Skin epidermis (tissue), 12 donors: ENCODE measurements around the gene RNF7.
A peak's percentile ranks its signal among the peaks of the same experiment; 100 is the strongest.
"Not testable (repeated sequence)": the region's sequence is repeated elsewhere in the genome, so short reads cannot be mapped to it uniquely, and the experiment has no call there.

Experiments
- H3K27ac ChIP-seq, 21 experiments: fragments of 200-600 bp; sonication (generic) in 11 of 21; one replicate each; pipeline ENCODE4 v1.5.0; 2020; ENCODE audit warnings: mild to moderate bottlenecking in 3 of 21, inconsistent platforms in 2 of 21, moderate library complexity in 2 of 21
- H3K4me3 ChIP-seq, 7 experiments: fragments of 200-600 bp; sonication (generic) in 2 of 7; one replicate each; pipeline ENCODE4 v1.5.0; 2020; ENCODE audit warnings: inconsistent platforms in 2 of 7, mild to moderate bottlenecking in 2 of 7, moderate library complexity in 1 of 7

RNF7 gene

DNA sequence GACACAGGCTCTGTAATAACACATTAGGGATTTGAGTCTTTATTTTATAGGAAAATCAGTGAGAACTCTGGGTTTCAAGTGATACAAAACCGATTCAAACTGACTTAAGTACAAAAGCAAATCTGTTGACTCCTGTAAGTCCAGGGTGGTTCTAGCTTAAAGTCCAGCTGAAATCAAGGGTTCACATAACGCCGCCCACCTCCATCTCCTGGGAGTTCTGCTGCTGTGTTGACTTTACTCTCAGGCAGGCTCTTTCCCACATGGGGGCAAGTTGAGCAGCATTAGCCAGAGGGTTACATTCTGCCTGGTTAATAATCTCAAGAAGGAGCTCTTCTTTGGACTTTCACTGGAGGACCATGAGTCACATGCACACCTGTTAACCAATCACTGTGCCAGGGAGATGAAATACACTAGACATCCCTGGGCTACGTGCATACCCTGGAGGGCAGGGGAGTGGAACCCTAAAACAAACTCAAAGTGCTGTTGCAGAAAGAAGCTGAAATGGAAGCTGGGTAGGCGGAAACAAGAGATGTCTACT, 9.7 kb upstream of the RNF7 start:
- no peak overlapping the region for H3K27ac ChIP-seq
- H3K4me3 ChIP-seq, result no peak overlapping the region

DNA sequence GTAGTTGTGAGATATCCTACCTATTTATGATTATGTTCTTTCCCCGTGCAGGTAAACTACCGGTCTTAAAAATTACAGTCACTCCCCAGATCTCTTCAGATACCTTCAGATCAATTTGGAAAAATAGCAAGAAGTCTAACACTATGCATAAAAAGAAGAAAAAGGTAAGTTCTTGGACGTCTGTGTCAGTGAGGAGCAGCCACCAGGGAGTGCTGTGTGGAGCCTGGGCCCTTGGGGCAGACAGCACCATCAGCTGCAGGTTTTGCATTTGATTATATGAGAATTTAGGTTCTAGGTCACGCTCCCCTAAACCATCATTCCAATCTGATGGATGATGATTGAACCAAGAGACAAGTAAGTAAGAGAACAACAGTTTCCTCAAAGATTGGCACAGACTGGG, 8.9 kb upstream of the RNF7 start:
- Histone ChIP-seq H3K4me3 (no peak overlapping the region), H3K27ac (no peak overlapping the region)

DNA sequence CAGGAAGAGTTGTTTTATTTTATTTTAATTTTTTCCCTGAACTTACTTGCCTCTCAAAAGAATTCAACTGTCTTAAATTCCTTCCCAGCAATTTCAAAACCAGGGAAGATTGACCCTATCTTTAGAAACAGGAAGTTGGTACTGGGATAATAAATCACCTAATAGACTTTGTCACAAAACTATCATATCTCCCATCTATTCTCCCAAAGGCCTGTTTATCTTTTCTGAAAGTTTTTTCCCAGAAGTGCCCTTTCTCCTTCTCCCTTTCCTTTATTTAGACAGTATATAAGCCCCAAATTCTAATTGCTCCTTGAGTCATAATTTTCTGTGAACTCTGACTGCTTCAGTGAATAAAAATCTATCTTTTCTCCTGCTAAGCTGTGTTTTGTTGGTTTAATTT, 2.9 kb upstream of the RNF7 start:
- H3K4me3 ChIP-seq, result no peak overlapping the region
- no peak overlapping the region for H3K27ac ChIP-seq

DNA sequence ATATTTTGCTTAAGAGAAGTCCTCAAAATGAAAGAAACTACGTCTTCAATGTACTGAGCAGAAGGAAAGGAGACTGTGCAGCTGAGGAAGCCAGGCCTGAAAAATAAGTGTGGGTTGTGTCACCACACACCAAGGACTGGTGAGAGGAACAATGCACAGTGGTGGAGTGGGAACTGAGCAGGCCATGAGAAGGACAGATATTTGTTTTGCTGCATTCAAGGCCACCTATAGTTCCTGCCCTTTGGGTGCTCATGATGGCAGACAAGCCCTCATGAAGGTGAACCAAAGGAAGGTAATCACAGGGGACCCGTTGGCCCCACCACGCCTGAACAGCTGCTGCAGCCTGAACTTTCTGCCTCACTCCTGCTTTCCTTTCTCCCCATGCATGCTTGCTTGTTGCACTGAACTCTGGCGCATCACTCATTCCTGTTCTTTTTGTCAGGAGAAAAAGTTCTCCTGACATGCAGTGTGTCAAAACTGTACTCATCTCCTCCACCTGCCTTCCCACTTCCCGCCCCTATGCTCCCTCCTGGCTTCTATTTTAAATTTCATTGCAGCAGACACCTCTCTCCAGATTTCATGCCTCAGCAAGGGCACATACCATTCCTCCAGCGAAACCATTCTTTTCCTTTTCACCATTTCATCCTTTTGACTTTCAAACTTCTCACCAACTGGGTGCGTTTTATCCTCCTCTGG, 2.2 kb upstream of the RNF7 start:
- no peak overlapping the region for H3K4me3 ChIP-seq
- H3K27ac ChIP-seq, result no peak overlapping the region

DNA sequence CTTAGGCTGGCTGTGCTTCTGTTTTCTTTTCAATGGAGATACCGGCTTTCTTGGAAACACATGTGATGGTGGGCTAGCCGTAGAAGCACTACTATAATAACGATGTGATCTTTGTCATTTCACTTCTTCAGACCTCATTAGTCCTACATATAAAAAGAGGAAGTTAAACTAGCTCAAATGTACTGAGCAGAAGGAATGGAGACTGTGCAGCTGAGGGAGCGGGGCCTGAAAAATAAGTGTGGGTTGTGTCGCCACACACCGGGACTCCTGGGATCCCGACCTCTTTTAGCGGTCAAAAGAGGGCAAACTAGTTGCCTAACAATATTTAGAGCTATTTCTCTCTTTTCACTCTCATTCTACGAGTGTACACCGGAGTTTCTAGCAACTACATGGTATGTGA, 1.0 kb upstream of the RNF7 start:
- Histone ChIP-seq H3K27ac (peak overlapping the region in 6 of 21 experiments; percentile 73 to 99 (median 98)), H3K4me3 (no peak overlapping the region)

DNA sequence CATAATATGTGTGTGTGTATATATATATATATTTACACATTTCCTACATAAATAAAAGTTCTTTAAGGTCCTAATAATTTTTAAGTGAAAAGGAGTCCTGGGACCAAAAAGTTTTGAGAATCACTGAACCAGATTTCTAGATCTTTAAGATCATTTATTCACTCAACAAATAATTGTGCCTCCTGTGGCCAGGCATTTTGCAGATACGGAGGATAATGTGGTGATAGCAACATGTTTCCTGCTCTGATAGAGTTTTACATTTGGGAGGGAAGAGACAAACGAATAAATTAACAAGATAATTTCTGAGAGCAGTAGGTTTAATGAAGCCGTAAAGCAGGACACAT, 448 bp upstream of the RNF7 start:
- Histone ChIP-seq H3K4me3 (peak overlapping the region in 5 of 7 experiments; percentile 83 to 97 (median 89)), H3K27ac (peak overlapping the region in 19 of 21 experiments; percentile 10 to 99 (median 96))

DNA sequence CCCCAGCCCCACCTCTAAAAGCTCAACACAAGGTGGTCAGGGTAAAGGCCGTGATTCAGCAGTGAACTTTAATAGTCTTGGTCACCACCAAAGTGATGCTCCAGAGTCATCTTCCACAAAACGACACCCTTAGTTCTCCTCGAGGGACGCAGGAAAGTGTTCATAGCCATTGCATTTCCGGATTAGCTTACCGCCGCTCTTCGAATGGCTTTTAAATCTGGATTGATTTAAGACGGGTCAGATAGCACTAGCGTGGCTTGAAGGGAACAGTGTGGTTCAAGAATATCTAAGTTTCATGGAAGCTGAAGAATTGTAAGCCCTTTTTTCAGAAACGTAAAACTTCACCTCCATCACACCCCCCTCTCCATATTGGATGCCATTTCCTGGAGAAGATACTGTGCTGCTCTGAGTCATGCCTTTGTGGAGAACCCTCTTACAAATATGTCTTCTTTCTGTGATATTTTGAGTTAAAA, 829 bp downstream of the RNF7 start:
- Histone ChIP-seq H3K27ac (peak overlapping the region; percentile 82 to 99 (median 97)), H3K4me3 (peak overlapping the region; percentile 68 to 97 (median 89))

DNA sequence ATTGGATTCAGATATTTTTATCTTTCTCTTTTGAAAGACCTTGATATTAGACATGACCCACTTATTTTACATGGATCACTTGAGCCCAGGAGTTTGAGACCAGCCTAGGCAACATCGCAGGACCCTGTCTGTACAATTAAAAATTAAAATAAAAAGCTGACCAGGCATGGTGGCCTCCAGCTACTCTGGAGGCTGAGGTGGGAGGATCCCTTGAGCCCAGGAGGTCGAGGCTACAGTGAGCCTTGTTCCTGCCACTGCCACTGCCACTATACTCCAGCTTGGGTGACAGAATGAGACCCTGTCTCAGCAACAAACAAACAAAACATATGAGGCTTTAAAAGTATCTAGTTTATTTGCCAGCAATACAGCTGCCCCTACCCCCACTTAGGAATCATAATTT, 1.6 kb downstream of the RNF7 start:
- H3K4me3 ChIP-seq, result peak overlapping the region; percentile 68 to 97 (median 89)
- H3K27ac ChIP-seq, result peak overlapping the region in 17 of 21 experiments; percentile 92 to 99 (median 97)

DNA sequence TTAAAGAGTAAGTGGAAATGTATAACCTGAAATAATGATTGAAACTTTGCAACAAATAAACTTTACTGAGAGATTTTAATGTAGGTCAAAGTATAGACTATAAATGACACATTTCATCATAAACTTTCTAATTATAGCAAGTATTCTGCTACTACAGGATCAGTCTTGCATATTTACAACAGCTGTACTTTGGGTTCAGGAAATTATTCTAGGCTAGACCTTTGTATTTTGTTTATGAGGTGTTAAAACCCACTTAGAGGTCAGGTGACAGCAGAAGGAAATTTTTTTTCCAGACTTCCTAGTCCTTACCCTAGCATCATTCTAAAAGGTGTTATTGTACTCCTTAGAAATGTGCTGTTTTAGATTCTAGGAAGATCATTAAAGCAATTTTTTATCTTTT, 2.3 kb downstream of the RNF7 start:
- Histone ChIP-seq H3K4me3 (peak overlapping the region in 1 of 7 experiments; percentile 86), H3K27ac (peak overlapping the region in 8 of 21 experiments; percentile 92 to 99 (median 96))

DNA sequence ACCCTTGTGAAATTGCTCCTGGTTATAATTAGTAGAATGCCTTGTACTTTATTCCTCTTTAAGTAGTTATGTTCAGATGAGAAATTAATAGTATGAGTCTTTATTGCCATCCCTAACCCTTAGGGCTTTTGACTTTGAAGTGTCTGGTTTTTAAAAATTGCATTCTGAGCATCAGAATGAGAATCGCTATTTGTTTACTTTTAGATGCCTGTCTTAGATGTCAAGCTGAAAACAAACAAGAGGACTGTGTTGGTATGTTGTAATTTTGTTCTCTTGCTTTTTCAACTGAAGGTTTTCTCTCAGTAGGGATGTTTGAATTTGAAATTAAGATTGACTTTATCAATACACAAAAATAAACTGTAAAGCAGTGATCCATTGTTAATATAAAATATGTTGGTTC, 5.2 kb downstream of the RNF7 start:
- no peak overlapping the region for H3K27ac ChIP-seq
- no peak overlapping the region for H3K4me3 ChIP-seq

DNA sequence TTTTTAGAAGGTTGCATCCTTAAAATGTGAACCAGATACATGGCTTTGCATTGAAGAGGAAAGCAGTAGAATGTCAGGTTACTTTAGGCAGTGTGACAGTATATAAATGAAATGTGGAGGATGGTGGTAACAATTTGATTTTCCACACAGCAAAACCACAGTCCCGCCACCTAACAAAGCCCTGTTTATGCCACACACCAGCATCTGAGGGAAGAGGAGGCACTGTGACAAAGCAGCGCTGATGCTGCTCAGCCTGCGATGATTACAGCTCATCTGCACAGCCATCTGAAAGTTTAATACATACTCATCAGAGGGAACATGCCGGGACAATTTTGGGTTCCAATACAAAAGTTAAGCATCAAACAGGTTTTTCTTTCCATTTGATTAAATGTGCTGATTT, 8.9 kb downstream of the RNF7 start:
- Histone ChIP-seq H3K4me3 (no peak overlapping the region), H3K27ac (no peak overlapping the region)

DNA sequence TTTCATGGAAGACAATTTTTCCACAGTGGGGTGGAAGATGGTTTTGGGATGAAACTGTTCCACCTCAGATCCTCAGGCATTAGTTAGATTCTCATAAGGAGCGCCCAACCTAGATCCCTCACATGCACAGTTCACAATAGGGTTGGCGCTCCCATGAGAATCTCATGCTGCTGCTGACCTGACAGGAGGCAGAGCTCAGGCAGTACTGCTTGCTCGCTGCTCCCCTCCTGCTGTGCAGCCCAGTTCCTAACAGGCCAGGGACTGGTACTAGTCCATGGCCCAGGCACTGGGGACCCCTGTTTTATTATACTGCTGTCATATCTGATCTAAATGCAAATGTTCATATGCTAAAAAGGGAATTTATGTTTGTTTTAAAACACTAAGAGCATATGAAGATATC, 15.3 kb downstream of the RNF7 start:
- no peak overlapping the region for H3K27ac ChIP-seq
- H3K4me3 ChIP-seq, result no peak overlapping the region

DNA sequence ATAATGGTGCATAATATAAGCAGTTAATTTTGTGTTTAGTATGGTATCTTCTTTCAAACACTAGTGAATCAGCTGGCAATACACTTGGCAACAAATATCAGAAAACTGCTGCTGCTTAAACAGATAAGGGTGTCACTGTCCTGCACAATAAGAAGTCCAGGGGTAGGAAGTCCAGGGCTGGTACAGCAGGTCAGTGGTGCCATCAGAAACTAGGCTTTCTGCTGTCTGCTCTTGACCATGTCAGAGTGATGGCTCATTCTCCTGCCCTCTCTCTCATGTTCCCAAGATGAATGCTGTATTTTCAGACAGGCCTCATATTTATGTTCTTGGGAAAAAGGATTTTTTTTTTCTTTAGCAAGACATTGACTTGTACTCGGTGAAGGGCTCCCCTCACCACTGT, 15.9 kb downstream of the RNF7 start:
- Histone ChIP-seq H3K4me3 (no peak overlapping the region), H3K27ac (no peak overlapping the region)

DNA sequence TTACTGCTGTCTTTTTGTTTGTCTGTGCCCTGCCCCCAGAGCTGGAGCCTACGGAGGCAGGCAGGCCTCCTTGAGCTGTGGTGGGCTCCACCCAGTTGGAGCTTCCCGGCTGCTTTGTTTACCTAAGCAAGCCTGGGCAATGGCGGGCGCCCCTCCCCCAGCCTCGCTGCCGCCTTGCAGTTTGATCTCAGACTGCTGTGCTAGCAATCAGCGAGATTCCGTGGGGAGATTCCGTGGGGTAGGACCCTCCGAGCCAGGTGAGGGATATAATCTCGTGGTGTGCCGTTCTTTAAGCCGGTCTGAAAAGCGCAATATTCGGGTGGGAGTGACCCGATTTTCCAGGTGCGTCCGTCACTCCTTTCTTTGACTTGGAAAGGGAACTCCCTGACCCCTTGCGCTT, 24.5 kb downstream of the RNF7 start:
- peak overlapping the region in 1 of 21 experiments; percentile 25 for H3K27ac ChIP-seq
- not testable (repeated sequence) for H3K4me3 ChIP-seq

DNA sequence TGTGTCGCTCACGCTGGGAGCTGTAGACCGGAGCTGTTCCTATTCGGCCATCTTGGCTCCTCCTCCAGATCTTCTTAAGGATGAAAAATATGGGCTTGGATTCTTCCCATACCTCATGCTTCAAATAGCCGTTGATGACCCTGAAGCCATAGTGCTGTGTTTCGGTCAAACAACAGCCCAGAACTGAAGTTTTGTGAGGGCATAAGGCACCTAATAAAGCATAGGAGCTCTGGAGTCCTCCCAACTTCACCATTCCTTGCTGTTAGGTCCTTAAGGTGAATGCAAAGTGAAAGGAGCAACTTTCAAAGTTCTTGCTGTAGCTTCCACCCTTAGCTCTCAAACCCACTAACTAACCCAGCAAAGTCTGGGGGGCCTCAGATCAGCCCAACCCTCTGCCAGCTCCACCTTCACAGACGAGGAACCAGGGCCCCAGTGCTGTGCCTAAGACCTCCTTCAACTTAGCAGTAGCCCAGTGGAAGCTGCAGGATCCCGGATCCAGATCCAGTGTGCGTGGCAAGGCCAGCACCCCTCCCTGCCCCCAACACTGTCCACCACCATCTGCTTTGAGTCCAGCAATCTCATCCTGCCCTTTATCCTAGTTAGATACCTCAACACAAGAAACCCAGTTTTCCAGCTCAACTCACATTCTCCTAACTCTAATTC, 25.1 kb downstream of the RNF7 start, which contains the start of gene GRK7:
Gene GRK7 (plus strand): TSS at position 321 of the 663 bp plus-strand sequence. CDS start 14,877 bp downstream, outside the sequence.
- Histone ChIP-seq H3K27ac (peak within 1 kb of the TSS in 2 of 21 experiments; percentile 23 to 25), H3K4me3 (no peak within 1 kb of the TSS)

DNA sequence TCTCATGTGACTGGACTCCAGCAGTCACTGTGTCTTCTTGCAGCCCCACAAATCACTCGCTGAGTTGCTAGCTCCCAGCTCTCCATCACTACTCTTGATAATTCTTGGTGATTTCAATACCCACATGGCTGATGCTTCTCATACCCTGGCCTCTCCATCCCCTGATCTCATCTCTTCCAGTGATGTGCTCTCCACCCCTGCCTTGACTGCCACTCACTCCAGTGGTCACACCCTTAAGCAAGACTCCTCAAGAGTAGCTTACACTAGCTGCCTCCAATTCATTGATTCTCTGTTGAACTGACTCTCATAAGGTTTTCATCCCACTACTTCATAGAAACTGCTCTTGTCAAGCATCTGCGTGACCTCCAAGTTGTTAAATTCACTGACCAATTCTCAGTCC, 25.9 kb downstream of the RNF7 start:
- Histone ChIP-seq H3K4me3 (no peak overlapping the region), H3K27ac (no peak overlapping the region)

DNA sequence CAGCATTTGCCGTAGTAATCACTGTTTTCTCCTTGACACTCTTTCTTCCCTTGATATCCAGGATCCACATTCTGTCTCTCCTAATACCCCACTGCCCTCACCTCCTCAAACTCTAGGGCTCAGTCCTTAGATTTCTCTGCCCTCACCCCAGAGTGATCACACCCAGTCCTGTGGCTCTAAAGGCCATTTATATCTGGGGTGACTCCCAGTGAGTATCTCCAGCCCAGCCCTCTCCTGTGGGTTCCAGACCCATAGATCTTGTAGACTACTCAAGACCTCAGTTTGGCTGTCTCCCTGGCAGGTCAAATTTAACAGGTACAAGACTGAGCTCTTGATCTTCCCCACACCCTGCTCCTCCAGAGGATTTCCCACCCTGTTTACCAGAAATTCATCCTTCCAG, 26.4 kb downstream of the RNF7 start:
- Histone ChIP-seq H3K4me3 (no peak overlapping the region), H3K27ac (no peak overlapping the region)

DNA sequence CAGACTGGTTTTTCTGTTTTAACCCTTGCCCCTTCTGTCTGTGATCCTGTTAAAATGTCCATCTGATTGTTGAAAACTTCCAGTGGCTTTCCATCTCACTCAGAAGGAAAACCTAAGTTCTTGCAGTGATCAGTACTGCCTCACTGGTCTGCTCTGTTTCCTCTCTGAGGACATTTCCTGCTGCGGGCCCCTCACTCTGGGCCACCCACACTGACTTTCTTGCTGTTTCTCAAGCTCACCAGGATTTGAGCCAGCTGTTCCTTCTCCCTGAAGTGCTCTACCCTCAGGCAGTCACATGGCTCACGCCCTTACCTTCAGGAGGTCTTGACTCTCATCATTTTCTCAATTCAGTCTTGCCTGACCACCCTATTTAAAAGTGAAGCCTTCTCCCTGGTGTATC, 26.9 kb downstream of the RNF7 start:
- H3K4me3 ChIP-seq, result no peak overlapping the region
- H3K27ac ChIP-seq, result no peak overlapping the region

DNA sequence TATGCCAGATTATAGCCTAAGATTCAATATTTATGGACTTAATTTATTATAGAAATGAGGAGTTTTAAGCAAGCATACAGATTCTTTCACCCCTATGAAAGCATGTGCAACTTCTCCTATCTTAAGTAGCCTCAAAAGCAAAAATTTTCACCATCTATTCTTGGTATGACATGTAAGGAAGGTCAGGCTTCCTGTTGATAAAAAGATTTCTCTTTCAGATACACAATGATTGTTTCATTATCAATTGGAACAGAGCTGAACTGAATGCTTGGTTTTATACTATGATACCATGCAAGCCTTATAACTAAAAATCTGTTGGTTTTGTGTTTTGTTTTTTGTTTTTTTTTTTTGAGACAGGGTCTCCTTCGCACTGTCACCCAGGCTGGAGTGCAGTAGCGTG, 29.0 kb downstream of the RNF7 start:
- H3K4me3 ChIP-seq, result no peak overlapping the region

DNA sequence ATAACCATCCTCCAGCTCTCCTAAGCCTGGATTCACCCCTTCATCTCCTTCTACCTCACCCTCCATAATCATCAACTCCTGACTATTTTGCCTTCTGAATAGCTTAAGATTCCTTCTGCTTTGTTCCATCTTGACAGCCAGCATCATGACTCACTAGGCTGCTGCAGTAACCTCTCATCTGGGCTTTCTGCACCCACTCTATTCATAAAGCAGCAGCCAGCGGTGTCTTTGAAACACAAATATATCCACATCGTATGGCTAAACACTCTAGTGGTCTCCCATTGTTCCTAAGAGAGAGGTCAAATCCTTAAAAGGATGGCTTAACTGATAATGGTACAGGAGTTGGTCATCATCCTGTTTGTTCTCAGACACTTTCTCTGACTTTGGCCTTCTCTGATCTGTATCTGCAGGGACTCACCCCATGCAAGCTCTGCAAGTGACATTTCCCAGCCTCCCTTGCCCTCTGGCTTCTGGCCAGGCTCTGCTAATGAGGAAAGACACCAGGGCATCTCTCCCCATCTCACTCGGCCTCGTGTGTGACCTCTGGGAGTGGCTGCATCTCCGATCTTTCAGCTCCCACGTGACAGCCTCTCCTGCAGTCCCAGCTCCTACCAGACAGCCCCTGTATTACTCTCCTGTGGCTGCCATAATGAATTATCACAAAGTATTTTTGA, 31.3 kb downstream of the RNF7 start:
- no peak overlapping the region for H3K27ac ChIP-seq
- no peak overlapping the region for H3K4me3 ChIP-seq

More for the DNA sequence above, 29.0 kb downstream of the RNF7 start:
- no peak overlapping the region for H3K27ac ChIP-seq

DNA sequence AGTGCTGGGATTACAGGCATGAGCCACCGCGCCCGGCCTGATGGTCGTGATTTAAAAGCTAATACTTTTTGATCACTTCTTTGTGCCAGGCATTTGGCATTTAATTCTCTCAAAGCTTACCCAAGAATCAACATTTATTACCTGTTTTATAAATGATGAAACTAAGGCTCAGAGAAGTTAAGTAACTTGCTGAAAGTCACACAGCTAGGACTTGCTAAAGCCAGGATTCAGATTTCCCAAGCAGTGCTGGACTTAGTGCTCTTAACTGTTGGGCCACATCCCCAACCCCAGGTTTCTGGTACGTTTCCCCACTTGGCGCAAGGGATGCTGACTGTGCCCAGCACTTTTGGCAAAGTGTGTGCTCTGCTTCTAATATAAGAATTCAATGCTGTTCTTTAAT, 35.6 kb downstream of the RNF7 start:
- Histone ChIP-seq H3K4me3 (no peak overlapping the region), H3K27ac (no peak overlapping the region)
